SK-N-DZ (cell line): ENCODE data around the gene GMEB2.
"Not testable (repeated sequence)": the region's sequence is repeated elsewhere in the genome, so short reads cannot be mapped to it uniquely, and the experiment has no call there.

ENCODE experiments used
- DNase-seq: peaks from one replicate; pipeline ENCODE4 v3.0.0-alpha.2; 2015; ENCODE audit warnings: low spot score

Gene GMEB2

DNA sequence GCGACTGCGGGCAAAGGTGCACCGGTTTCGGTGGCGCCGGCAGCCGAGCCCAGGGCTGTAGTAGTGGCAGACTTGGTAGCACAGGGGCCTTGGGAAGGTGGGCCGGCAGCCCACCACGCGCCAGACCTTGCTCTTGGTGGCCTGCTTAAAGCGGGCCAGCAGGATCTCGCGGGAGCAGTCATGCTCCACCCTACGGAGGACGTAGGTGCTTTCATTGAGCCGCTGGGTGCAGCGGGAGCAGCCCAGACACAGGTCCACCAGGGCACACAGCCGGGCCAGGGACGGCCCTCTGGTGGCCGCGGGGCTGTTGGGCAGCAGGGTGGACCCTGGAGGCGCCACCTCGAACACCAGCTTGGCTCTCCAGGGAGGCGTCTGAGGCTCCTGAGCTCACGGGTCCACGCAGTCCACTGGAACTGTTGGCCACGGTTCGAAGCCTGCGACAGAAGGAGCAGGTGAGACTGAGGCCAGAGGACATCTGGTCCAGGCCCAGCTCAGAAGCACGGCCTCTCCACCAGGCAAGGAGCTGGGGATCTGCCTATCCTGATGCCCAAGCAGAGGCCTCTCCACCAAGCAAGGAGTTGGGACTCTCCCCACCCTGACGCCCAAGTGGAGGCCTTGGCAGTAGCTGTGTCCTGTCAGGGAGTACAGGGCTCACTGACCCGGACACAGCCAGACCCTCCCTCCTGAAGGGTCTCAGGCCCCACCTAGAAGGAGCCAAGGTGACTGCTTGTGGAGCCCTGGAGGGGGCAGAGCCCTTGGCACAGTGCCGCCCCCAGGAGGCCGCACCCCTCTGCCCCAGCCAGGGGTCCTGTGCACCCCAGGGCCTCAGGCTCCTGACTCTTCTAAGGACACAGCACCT is 53.9 kb downstream of the GMEB2 start:
- peak; percentile 56 for DNase-seq

DNA sequence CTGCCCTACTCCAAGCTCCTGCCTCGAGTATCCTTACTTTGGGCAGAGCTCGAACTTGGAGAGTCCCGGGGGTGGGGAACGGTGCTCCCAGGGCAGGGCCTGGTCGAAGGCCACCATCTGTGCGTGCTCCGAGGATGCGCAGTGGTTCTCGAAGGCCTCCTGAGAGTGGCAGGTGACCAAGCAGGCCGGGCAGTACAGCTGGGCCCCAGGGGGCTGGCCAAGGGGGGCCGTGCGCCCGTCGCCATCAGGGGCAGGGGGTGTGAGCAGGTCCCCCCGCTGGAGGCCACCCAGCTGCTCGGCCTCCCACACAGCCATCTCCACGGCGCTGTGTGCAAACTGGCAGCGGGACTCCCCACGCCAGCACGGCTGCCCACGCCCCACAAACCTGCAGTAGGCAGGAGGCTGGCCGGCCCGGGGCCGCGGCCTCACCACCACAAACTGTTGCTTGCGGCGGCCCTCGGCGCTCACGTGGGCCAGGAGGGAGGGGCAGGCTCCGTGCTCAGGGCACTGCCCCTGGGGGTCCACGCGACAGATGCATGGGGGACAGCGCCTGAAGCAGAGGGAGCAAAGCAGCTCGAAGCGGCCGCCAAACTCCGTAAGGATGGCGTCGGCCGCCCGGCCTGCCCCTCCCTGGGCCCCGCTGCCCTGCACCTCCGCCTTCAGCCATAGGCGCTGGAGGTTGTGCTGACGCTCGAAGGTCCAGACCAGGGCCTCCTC is 54.7 kb downstream of the GMEB2 start:
- no peak for DNase-seq

DNA sequence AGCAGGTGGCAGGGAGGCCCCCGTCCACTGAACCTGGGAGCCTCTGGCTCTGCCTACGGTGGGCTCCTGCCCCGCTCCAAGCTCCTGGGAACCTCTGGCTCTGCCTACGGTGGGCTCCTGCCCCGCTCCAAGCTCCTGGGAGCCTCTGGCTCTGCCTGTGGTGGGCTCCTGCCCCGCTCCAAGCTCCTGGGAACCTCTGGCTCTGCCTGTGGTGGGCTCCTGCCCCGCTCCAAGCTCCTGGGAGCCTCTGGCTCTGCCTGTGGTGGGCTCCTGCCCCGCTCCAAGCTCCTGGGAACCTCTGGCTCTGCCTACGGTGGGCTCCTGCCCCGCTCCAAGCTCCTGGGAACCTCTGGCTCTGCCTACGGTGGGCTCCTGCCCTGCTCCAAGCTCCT is 55.8 kb downstream of the GMEB2 start:
- not testable (repeated sequence) for DNase-seq

- DNase-seq: no peak
These were observed 56.4 kb downstream of the GMEB2 start for GRCh38 chr20:63570281-63571086.

DNA sequence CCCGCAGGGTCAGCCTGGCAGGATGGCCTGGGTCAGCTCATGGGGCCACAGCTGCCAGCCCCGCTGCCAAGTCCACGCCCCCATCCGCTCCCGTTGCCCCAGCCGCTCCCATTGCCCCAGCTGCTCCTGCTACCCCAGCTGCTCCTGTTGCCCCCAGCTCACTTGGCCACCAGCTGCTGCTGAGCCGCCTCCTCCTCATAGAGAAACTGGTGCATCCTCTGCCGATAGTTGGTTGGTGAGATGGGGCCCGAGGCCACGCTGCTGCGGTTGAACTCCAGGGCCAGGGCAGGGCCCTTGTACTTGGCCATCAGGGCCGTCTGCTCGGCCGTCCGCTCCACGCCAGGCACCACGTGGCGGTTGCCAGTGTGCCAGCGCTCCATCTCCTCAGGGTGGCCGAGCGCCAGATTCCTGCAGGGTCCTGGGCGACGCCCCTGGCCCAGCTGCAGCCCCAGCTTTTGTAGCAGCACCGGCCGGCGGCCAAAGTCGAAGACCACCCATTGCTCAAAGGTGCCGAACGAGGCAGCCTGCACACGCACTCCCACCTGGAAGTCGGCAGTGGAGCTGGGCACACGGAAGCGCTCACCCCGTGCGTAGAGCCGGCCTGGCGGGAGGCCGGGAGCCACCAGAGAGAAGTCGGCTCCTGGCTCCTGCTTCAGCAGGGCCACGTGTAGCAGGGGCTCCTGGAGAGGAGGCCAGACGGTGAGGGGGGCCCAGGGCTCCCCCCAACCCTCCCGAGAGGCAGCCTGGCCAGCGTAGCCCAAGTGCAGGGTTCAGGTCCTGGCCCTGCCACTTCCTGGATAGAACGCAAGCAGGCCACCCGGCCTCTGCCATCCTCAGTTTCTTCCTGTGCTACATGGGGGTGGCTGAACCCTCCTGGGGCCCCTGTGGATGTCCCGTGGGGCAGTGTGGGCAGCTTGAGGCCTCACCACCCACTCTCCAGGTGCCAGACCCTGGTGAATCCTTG is 57.6 kb downstream of the GMEB2 start:
- no peak for DNase-seq

- no peak for DNase-seq
These were observed 58.5 kb downstream of the GMEB2 start for GRCh38 chr20:63568170-63568981.

GRCh38 chr20:63567386-63568169 is 59.3 kb downstream of the GMEB2 start:
- no peak for DNase-seq

DNA sequence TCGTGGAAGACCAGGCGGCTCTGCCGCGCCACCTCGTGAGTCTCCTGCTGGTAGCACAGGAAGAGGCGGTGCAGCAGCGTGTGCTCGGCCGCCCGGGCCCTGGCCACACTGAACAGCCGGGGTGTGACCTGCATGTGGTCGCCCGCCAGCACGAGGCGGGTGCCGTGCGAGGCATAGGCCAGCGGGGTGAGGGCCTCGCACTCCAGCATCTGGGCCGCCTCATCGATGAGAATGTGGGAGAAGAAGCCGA is 59.8 kb downstream of the GMEB2 start:
- DNase-seq: peak; percentile 60

DNA sequence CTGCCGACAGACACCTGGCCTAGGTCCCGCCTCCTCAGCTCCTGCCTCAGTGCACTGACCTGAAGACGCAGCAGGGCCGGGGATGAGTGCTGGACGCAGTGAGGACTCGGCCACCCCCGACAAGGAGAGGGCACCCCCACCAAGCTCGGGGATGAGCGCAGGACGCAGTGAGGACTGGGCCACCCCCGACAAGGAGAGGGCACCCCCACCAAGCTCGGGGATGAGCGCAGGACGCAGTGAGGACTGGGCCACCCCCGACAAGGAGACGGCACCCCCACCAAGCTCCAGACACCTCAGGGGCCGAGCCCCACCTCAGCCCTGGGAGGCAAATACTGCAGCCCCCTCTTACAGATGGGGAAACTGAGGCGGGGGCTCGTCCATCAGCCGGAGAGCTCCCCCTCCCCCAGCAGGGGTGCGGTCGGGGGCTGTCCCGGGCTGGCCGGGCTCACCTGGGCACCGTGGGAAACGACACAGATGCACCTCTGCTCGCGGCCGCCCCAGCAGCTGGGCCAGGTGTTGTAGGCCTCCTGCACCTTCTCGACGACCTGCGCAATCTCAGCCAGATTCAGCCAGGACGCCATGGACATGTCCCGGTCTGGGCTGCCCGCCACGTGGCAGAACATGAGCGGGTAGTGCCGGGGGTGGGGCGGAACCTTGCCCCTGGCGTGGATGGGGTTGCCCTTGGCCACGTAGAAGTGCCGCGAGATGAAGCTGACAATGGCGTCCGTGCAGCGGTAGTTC is 60.3 kb downstream of the GMEB2 start:
- no peak for DNase-seq

GRCh38 chr20:63565699-63566335 is 61.1 kb downstream of the GMEB2 start:
- no peak for DNase-seq

DNA sequence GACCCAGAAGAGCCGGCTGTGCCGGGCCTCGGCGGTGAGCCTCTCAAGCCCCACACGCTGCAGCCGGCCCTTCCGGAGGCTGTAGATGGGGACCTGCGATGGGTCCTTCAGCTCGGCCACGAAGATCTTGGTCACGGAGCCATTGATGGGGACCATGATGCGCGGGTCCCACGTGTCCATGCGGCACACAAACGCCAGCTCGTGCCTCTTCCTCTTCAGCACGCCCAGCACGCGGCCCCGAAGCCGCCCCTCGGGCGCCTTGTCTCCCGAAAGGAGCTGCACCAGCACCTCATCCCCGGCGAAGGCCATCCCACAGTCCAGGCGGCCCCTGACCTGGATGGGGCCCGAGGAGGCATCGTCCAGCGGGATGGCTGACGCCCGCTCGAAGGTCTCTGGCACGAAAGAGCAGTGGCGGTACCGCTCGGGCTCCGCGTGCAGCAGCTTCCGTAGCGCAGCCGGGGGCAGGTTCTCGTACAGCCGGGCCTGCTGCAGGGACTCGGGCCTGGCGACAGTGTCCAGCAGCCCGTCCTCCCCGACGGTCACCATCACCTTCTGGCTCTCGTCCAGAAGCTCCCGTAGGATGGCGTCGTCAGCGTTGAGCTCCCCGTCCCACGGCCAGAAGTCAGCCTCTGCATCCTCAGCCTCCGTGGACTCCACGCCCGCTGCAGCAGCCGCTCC is 61.7 kb downstream of the GMEB2 start:
- no peak for DNase-seq

DNA sequence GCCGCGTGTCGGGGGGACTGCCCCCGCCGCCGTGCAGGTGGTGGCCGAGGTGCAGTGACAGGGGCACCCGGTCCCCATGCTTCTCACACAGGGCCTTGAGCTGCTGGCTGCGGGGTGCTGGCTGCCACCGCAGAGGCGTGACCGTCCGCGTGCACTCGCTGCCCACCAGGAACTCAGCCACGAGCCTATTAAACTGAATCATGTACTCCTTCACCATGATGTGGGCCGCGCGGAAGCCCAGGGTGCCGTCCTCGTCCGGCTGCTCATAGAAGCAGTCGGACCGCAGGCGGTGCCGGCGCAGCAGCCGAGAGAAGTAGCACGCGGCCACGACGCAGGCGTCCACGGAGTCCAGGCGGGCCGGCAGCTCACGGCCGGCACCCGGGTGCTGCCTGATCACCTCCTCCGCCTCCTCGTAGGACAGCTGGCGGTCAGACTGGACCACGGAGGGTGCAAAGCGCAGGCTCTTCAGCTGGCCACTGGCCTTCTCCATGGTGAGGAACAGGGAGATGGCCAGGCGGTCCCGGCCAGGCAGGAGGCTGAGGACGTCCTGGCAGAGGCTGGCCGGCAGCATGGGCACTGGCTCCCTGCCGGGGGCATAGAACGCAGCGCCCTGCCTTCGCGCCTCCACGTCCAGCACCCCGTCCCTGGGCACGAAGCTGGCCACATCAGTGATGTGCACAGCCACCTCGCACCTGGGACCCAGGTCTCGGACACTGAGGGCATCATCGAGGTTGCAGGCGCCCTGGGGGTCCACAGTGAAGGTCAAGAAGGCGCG is 62.7 kb downstream of the GMEB2 start:
- no peak for DNase-seq

DNA sequence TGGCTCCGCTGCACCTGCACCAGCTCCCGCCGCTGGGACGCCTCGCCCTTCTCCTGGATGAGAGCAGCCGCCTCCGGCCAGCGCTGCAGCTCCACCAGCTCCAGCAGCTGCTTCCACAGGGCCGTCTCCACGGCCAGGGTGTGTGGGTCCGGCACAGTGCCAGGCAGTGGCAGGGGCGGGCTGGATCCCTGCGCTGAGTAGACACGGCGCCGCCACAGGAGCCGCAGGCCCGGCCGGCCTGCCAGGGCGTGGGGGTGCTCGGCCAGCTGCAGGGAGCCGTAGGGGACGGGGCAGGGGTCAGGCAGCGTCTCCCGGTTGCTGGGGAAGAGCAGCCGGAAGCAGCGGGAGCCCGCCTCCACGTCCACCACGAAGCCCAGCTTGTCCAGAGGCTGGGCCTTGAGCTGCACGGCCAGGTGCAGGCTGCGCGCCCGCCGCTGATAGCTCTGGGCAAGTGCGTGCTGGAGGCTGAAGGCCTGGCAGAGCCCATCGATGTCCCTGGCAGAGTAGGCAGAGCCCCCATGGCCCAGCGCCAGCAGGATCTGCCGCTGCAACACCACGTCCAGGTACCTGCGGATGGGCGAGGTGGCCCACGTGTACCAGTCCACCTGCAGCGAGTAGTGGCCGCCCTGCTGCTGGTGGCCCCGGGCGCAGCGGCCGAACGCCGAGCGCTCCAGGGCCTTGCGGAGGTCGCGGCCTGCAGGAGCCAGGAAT is 63.5 kb downstream of the GMEB2 start:
- DNase-seq: no peak

- DNase-seq: no peak
These were observed 64.3 kb downstream of the GMEB2 start for GRCh38 chr20:63562461-63563224.

DNA sequence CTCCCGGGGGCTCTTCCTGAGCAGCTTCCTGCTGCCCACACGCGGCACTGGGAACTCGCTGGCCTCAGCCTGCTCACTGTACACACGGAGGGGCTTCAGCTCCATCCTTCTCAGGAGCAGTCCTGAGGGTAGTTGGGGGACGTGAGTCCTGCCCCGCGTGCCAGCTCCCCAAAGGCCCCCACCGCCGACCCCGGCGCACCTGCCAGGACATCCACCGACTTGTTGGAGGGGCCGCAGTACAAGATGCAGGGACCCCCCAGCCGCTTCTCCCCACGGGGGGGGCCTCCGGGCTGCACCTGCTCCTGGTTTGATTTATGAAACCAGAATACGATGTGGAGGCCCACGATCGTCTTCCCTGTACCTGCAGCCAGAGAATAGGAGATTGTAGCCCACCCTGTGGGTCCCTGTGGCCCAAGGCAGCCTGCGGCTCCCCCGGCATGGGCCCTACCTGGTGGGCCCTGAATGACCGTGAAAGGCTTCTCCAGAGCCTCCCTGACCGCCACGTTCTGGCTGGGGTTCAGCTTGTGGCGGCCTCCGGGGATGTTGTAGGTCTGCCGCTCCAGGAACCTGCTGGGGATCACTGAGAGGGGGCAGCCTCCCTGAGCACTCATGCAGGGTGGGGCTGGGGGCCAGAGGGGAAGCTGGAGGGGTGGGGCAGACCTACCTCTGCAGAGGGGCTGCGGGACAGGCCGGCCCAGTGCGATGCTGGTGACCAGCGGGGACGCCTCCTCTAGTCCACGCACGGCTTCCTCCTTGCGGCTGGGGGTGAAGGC is 65.1 kb downstream of the GMEB2 start:
- DNase-seq: no peak
